ENCODE results near the gene KLHL29. TPM values are rescaled to one million over a fixed set of nuclear protein-coding genes. Genes with fewer than 3 reads are reported as not detected.

The KLHL29 gene
- polyA plus RNA-seq, 3 donors, result 0.03 TPM; not detected in 2

- Histone ChIP-seq H3K9me3 (replicated peaks in 1 of 2; ENCODE audit: control insufficient read depth in 1 of 2, insufficient read depth in 1 of 2, low read length in 2 of 2) (no peaks in the 10 kb centered on the region), H3K27ac (ENCODE audit: low read depth in 1 of 2, low read length in 2 of 2) (no peak overlapping the region), H2AFZ (ENCODE audit: insufficient read depth, low read depth, low read length, poor library complexity, severe bottlenecking) (no peak overlapping the region), H3K36me3 (replicated peaks in 1 of 2; ENCODE audit: control insufficient read depth in 1 of 2, insufficient read depth in 2 of 2, low read length in 2 of 2) (no peaks in the 10 kb centered on the region), H3K9ac (ENCODE audit: insufficient read depth, low read length, poor library complexity, severe bottlenecking) (no peak overlapping the region), H3K27me3 (ENCODE audit: control insufficient read depth in 2 of 2, insufficient read depth in 2 of 2, low read length in 2 of 2) (no peaks in the 10 kb centered on the region), H3K4me3 (replicated peaks in 1 of 3; ENCODE audit: low read depth in 2 of 3, low read length in 3 of 3) (no peak overlapping the region), H3K4me1 (ENCODE audit: control insufficient read depth in 1 of 2, insufficient read depth in 2 of 2, low read length in 2 of 2) (no peaks in the 10 kb centered on the region), H3K4me2 (replicated peaks; ENCODE audit: extremely low read depth, low read length, poor library complexity, severe bottlenecking) (no peak overlapping the region), H3K79me2 (ENCODE audit: insufficient read depth, low read length) (no peaks in the 10 kb centered on the region), H4K20me1 (ENCODE audit: insufficient read depth, low read length) (no peaks in the 10 kb centered on the region)
- no peak overlapping the region for H3K27ac Mint-ChIP-seq
- no peaks in the 10 kb centered on the region for H3K36me3 Mint-ChIP-seq
- peaks cover 0 to 2% (median 0%) of the 10 kb centered on the region in 7 donors for H3K9me3 Mint-ChIP-seq
- 91% methylated on average over 4 of the region's 5 CpGs for WGBS (ENCODE audit: insufficient coverage)
- peaks cover 1 to 13% (median 6%) of the 10 kb centered on the region in 3 donors for H3K27me3 Mint-ChIP-seq (ENCODE audit: low read depth in 3 of 3)
- intact Hi-C loops (cut with micrococcal nuclease), result no loop called here
- no peak for DNase-seq
- H3K4me1 Mint-ChIP-seq, result peaks cover 6% of the 10 kb centered on the region
- no peak overlapping the region for H3K4me3 Mint-ChIP-seq
- no peak for TF ChIP-seq CTCF (IDR thresholded peaks at IDR 0.05)
These were observed 145.9 kb downstream of the KLHL29 start for GRCh38 chr2:23530909-23531276.

GRCh38 chr2:23531280-23531679, 146.3 kb downstream of the KLHL29 start:
- Histone ChIP-seq H2AFZ (ENCODE audit: insufficient read depth, low read depth, low read length, poor library complexity, severe bottlenecking) (no peak overlapping the region), H4K20me1 (ENCODE audit: insufficient read depth, low read length) (no peaks in the 10 kb centered on the region), H3K4me3 (replicated peaks in 1 of 3; ENCODE audit: low read depth in 2 of 3, low read length in 3 of 3) (no peak overlapping the region), H3K9ac (ENCODE audit: insufficient read depth, low read length, poor library complexity, severe bottlenecking) (no peak overlapping the region), H3K27ac (ENCODE audit: low read depth in 1 of 2, low read length in 2 of 2) (no peak overlapping the region), H3K79me2 (ENCODE audit: insufficient read depth, low read length) (no peaks in the 10 kb centered on the region), H3K4me2 (replicated peaks; ENCODE audit: extremely low read depth, low read length, poor library complexity, severe bottlenecking) (no peak overlapping the region), H3K36me3 (replicated peaks in 1 of 2; ENCODE audit: control insufficient read depth in 1 of 2, insufficient read depth in 2 of 2, low read length in 2 of 2) (no peaks in the 10 kb centered on the region), H3K27me3 (ENCODE audit: control insufficient read depth in 2 of 2, insufficient read depth in 2 of 2, low read length in 2 of 2) (no peaks in the 10 kb centered on the region), H3K4me1 (ENCODE audit: control insufficient read depth in 1 of 2, insufficient read depth in 2 of 2, low read length in 2 of 2) (no peaks in the 10 kb centered on the region), H3K9me3 (replicated peaks in 1 of 2; ENCODE audit: control insufficient read depth in 1 of 2, insufficient read depth in 1 of 2, low read length in 2 of 2) (no peaks in the 10 kb centered on the region)
- Mint-ChIP-seq H3K9me3 (no peaks in the 10 kb centered on the region), H3K4me3 (no peak overlapping the region), H3K27me3 (ENCODE audit: low read depth in 3 of 3) (peaks cover 1 to 9% (median 6%) of the 10 kb centered on the region in 3 donors), H3K27ac (no peak overlapping the region), H3K36me3 (no peaks in the 10 kb centered on the region), H3K4me1 (peaks cover 6% of the 10 kb centered on the region)
- TF ChIP-seq CTCF (IDR thresholded peaks at IDR 0.05), result no peak
- 77% methylated on average over 7 of the region's 11 CpGs for WGBS (ENCODE audit: insufficient coverage)
- intact Hi-C loops (cut with micrococcal nuclease), result no loop called here
- no peak for DNase-seq
